ENCODE data around the gene MORN5. TPM values are rescaled to one million over a fixed set of nuclear protein-coding genes. Genes with fewer than 3 reads are reported as not detected.

Gene MORN5
- total RNA-seq, 1 donor from 2014 or later: 0.57 TPM

- Mint-ChIP-seq H3K27me3 (peaks cover 59% of the 10 kb centered on the region), H3K4me1 (ENCODE audit: low read depth) (peaks cover 9% of the 10 kb centered on the region), H3K9me3 (ENCODE audit: low read depth) (no peaks in the 10 kb centered on the region), H3K4me3 (ENCODE audit: low read depth) (peak overlapping the region; percentile 26), H3K27ac (no peak overlapping the region), H3K36me3 (ENCODE audit: insufficient read depth) (no peaks in the 10 kb centered on the region)
- no peak for TF ChIP-seq CTCF (IDR thresholded peaks at IDR 0.05; ENCODE audit: unreplicated experiment)
- no peak for DNase-seq (ENCODE audit: low spot score, unreplicated experiment)
Observed at GRCh38 chr9:122125509-122126330, 34.0 kb upstream of the MORN5 start.

GRCh38 chr9:122126331-122127261, 33.1 kb upstream of the MORN5 start:
- H3K27ac Mint-ChIP-seq: peak overlapping the region; percentile 8
- peaks cover 68% of the 10 kb centered on the region for H3K27me3 Mint-ChIP-seq
- TF ChIP-seq CTCF (IDR thresholded peaks at IDR 0.05; ENCODE audit: unreplicated experiment): peak; percentile 23

GRCh38 chr9:122127396-122127798, 32.3 kb upstream of the MORN5 start:
- no peak for TF ChIP-seq CTCF (IDR thresholded peaks at IDR 0.05; ENCODE audit: unreplicated experiment)
- peaks cover 15% of the 10 kb centered on the region for H3K4me1 Mint-ChIP-seq (ENCODE audit: low read depth)
- DNase-seq (ENCODE audit: low spot score, unreplicated experiment): no peak
- no peak overlapping the region for H3K4me3 Mint-ChIP-seq (ENCODE audit: low read depth)
- H3K36me3 Mint-ChIP-seq (ENCODE audit: insufficient read depth): no peaks in the 10 kb centered on the region
- peaks cover 75% of the 10 kb centered on the region for H3K27me3 Mint-ChIP-seq
- no peaks in the 10 kb centered on the region for H3K9me3 Mint-ChIP-seq (ENCODE audit: low read depth)
- no peak overlapping the region for H3K27ac Mint-ChIP-seq

More at GRCh38 chr9:122126331-122127261, 33.1 kb upstream of the MORN5 start:
- Mint-ChIP-seq H3K36me3 (ENCODE audit: insufficient read depth) (no peaks in the 10 kb centered on the region), H3K4me3 (ENCODE audit: low read depth) (peak overlapping the region; percentile 63), H3K4me1 (ENCODE audit: low read depth) (peaks cover 13% of the 10 kb centered on the region), H3K9me3 (ENCODE audit: low read depth) (no peaks in the 10 kb centered on the region)
- no peak for DNase-seq (ENCODE audit: low spot score, unreplicated experiment)

GRCh38 chr9:122128007-122128968, 31.4 kb upstream of the MORN5 start:
- Mint-ChIP-seq H3K4me3 (ENCODE audit: low read depth) (no peak overlapping the region), H3K4me1 (ENCODE audit: low read depth) (peaks cover 15% of the 10 kb centered on the region), H3K9me3 (ENCODE audit: low read depth) (no peaks in the 10 kb centered on the region), H3K27me3 (peaks cover 83% of the 10 kb centered on the region), H3K36me3 (ENCODE audit: insufficient read depth) (no peaks in the 10 kb centered on the region), H3K27ac (no peak overlapping the region)
- no peak for DNase-seq (ENCODE audit: low spot score, unreplicated experiment)
- TF ChIP-seq CTCF (IDR thresholded peaks at IDR 0.05; ENCODE audit: unreplicated experiment): no peak

Measured in progenitor cell of endocrine pancreas (in vitro differentiated cells).